ENCODE measurements around the gene KCTD16.
A peak's percentile ranks its signal among the peaks of the same experiment; 100 is the strongest.

Gene KCTD16

GRCh38 chr5:144167998-144168397 lies 2.7 kb upstream of the KCTD16 start:
- no peak for DNase-seq

- DNase-seq: no peak
These were observed 783 bp upstream of the KCTD16 start for GRCh38 chr5:144169904-144170275.

GRCh38 chr5:144173766-144174165 lies 3.1 kb downstream of the KCTD16 start:
- no peak for DNase-seq

GRCh38 chr5:144177548-144177947 lies 6.9 kb downstream of the KCTD16 start:
- DNase-seq: no peak

- DNase-seq: no peak
These were observed 8.6 kb downstream of the KCTD16 start for GRCh38 chr5:144179226-144179625.

GRCh38 chr5:144183254-144183889 lies 12.7 kb downstream of the KCTD16 start:
- DNase-seq: no peak

- DNase-seq: peak; percentile 38
These were observed 17.1 kb downstream of the KCTD16 start for GRCh38 chr5:144187699-144188294.

- DNase-seq: no peak
These were observed 19.2 kb downstream of the KCTD16 start for GRCh38 chr5:144189800-144190429.

- DNase-seq: no peak
These were observed 20.9 kb downstream of the KCTD16 start for GRCh38 chr5:144191531-144191930.

GRCh38 chr5:144191998-144192397 lies 21.3 kb downstream of the KCTD16 start:
- no peak for DNase-seq

- no peak for DNase-seq
These were observed 22.0 kb downstream of the KCTD16 start for GRCh38 chr5:144192661-144193060.

- DNase-seq: no peak
These were observed 23.5 kb downstream of the KCTD16 start for GRCh38 chr5:144194144-144194543.

GRCh38 chr5:144195448-144195847 lies 24.8 kb downstream of the KCTD16 start:
- no peak for DNase-seq

- no peak for DNase-seq
These were observed 25.9 kb downstream of the KCTD16 start for GRCh38 chr5:144196612-144197011.

- DNase-seq: no peak
These were observed 27.7 kb downstream of the KCTD16 start for GRCh38 chr5:144198386-144198785.

GRCh38 chr5:144201588-144201987 lies 30.9 kb downstream of the KCTD16 start:
- no peak for DNase-seq

GRCh38 chr5:144202072-144202471 lies 31.4 kb downstream of the KCTD16 start:
- no peak for DNase-seq

GRCh38 chr5:144202726-144203125 lies 32.1 kb downstream of the KCTD16 start:
- DNase-seq: no peak

GRCh38 chr5:144203750-144204596 lies 33.3 kb downstream of the KCTD16 start:
- peak; percentile 19 for DNase-seq

- peak; percentile 9 for DNase-seq
These were observed 34.5 kb downstream of the KCTD16 start for GRCh38 chr5:144205141-144205551.

GRCh38 chr5:144206141-144206540 lies 35.5 kb downstream of the KCTD16 start:
- DNase-seq: no peak

GRCh38 chr5:144207875-144208444 lies 37.3 kb downstream of the KCTD16 start:
- no peak for DNase-seq

- DNase-seq: no peak
These were observed 38.7 kb downstream of the KCTD16 start for GRCh38 chr5:144209361-144209760.

Data from DMS79 (cell line).